VCaP (cell line): ENCODE results near the gene KRTAP10-4.

Experiments
- H3K27ac ChIP-seq: fragments of 450-650 bp; 2 replicates; pipeline ENCODE4 v1.5.1; 2017
- TF ChIP-seq, protein P1 (sequence below): fragments of 450-650 bp; conservative IDR thresholded peaks from 2 replicates; pipeline ENCODE4 v1.5.1; 2017; ENCODE audit warnings: mild to moderate bottlenecking, moderate library complexity

KRTAP10-4 gene

GRCh38 chr21:44572959-44573583 lies 458 bp upstream of the KRTAP10-4 start:
- TF ChIP-seq, protein P1, sequence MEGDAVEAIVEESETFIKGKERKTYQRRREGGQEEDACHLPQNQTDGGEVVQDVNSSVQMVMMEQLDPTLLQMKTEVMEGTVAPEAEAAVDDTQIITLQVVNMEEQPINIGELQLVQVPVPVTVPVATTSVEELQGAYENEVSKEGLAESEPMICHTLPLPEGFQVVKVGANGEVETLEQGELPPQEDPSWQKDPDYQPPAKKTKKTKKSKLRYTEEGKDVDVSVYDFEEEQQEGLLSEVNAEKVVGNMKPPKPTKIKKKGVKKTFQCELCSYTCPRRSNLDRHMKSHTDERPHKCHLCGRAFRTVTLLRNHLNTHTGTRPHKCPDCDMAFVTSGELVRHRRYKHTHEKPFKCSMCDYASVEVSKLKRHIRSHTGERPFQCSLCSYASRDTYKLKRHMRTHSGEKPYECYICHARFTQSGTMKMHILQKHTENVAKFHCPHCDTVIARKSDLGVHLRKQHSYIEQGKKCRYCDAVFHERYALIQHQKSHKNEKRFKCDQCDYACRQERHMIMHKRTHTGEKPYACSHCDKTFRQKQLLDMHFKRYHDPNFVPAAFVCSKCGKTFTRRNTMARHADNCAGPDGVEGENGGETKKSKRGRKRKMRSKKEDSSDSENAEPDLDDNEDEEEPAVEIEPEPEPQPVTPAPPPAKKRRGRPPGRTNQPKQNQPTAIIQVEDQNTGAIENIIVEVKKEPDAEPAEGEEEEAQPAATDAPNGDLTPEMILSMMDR: no peak

DNA sequence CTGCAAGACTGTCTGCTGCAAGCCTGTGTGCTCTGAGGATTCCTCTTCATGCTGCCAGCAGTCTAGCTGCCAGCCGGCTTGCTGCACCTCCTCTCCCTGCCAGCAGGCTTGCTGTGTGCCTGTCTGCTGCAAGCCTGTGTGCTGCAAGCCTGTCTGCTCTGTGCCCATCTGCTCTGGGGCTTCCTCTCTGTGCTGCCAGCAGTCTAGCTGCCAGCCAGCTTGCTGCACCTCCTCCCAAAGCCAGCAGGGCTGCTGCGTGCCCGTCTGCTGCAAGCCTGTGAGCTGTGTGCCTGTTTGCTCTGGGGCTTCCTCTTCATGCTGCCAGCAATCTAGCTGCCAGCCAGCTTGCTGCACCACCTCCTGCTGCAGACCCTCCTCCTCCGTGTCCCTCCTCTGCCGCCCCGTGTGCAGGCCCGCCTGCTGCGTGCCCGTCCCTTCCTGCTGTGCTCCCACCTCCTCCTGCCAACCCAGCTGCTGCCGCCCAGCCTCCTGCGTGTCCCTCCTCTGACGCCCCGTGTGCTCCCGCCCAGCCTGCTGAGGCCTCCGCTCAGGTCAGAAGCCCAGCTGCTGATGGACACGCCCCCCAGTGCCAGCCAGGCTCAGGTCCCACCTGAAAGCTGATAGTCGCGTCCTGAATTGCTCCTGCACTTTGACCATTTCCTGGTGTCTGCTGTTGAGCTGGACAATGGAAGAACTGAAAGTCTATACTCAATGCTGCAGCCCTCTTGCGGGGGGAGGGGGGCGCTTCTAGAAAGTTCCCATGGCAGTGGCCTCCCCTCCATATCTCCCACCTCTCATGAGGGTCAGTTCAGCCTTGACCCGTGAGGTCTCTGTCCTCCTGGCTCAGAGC lies 1.2 kb downstream of the KRTAP10-4 start:
- TF ChIP-seq, protein P1: peak; percentile 11; the same call in 1 of the 2 replicates
- H3K27ac ChIP-seq: no peak overlapping the region

More at GRCh38 chr21:44572959-44573583, 458 bp upstream of the KRTAP10-4 start:
- H3K27ac ChIP-seq: no peak overlapping the region

- H3K27ac ChIP-seq: no peak overlapping the region
- TF ChIP-seq, protein P1: no peak
These were observed 1.9 kb downstream of the KRTAP10-4 start for GRCh38 chr21:44575307-44576024.

DNA sequence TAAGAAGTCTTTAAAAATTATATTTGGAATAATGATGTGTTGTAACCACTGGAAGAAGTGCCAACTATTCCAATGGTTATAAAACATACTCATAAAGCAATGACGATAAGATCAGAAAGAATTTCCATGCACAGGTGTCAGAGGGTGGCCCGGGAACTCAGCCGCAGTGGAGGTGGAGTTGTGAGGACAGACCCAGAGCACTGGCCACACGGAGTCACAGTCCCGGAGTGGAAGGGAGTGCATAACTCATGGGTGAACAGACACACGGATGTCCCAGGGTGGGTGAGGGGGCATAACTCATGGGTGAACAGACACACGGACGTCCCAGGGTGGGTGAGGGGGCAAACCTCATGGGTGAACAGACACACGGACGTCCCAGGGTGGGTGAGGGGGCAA lies 2.5 kb downstream of the KRTAP10-4 start:
- TF ChIP-seq, protein P1: no peak
- no peak overlapping the region for H3K27ac ChIP-seq

GRCh38 chr21:44578371-44579055 lies 5.0 kb downstream of the KRTAP10-4 start:
- TF ChIP-seq, protein P1: no peak
- no peak overlapping the region for H3K27ac ChIP-seq

- H3K27ac ChIP-seq: no peak overlapping the region
These were observed 5.7 kb downstream of the KRTAP10-4 start for GRCh38 chr21:44579056-44579832.

More at GRCh38 chr21:44579056-44579832, 5.7 kb downstream of the KRTAP10-4 start:
- TF ChIP-seq, protein P1: no peak
